Ishikawa (cell line): Measurements from ENCODE around the gene PPP1R26.

ENCODE experiments used
- CEBPB ChIP-seq: IDR thresholded peaks from 2 replicates; pipeline ENCODE4 v1.6.1; 2012
- CREB1 ChIP-seq: IDR thresholded peaks from 2 replicates; pipeline ENCODE4 v1.6.1; 2012; ENCODE audit warnings: low read depth
- EP300 ChIP-seq: IDR thresholded peaks from 2 replicates; pipeline ENCODE4 v1.6.1; 2012; ENCODE audit warnings: borderline replicate concordance
- FOXM1 ChIP-seq: IDR thresholded peaks from 2 replicates; pipeline ENCODE4 v1.6.1; 2012; ENCODE audit warnings: low read depth, borderline replicate concordance
- RAD21 ChIP-seq: IDR thresholded peaks from 2 replicates; pipeline ENCODE4 v1.6.1; 2012; ENCODE audit warnings: low read depth
- TAF1 ChIP-seq: IDR thresholded peaks from 2 replicates; pipeline ENCODE4 v1.6.1; 2012; ENCODE audit warnings: low read depth, mild to moderate bottlenecking
- TEAD4 ChIP-seq: IDR thresholded peaks from 2 replicates; pipeline ENCODE4 v1.6.1; 2012
- YY1 ChIP-seq: IDR thresholded peaks from 2 replicates; pipeline ENCODE4 v1.6.1; 2012; ENCODE audit warnings: low read depth
- TF ChIP-seq, protein P1 (sequence below): IDR thresholded peaks from 2 replicates; pipeline ENCODE4 v1.6.1; 2012; ENCODE audit warnings: low read depth, mild to moderate bottlenecking
- TF ChIP-seq, protein P2 (sequence below): IDR thresholded peaks from 2 replicates; pipeline ENCODE4 v1.6.1; 2012

DNA sequence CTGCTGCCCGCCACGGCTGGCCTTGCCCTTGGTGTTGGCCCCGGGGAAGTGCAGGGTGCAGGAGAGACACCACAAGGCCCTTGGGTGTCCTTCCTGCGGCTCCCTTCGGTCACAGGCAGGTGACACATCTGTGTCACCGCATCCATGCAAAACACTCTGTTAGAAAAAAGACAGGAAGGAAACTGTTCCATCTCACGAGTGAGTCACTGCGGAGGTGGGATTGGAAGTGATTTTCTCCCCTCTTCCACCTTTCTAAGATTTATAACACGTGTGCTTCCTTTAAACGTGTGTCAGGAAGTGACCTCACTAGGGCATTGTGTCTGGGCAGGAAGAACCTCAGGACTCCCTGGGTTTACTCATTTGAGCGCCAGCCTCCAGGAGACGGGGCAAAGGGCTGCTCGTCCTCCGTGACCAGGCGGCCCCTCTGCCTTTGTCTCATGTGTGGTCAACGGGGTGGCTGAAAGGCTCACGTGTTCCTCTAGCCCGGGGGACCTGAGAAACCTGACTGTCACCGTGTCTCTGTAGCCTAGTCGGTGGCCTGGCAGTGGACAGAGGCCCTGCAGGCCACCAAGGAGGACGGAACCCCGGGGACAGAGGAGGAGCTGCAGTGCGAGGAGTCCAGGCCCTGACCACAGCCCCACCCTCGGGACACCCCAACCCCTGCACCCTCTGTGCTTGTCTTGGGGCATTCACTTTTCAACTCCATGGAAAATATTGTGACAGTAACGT lies 36.7 kb downstream of the PPP1R26 start:
- TF ChIP-seq, protein P1, sequence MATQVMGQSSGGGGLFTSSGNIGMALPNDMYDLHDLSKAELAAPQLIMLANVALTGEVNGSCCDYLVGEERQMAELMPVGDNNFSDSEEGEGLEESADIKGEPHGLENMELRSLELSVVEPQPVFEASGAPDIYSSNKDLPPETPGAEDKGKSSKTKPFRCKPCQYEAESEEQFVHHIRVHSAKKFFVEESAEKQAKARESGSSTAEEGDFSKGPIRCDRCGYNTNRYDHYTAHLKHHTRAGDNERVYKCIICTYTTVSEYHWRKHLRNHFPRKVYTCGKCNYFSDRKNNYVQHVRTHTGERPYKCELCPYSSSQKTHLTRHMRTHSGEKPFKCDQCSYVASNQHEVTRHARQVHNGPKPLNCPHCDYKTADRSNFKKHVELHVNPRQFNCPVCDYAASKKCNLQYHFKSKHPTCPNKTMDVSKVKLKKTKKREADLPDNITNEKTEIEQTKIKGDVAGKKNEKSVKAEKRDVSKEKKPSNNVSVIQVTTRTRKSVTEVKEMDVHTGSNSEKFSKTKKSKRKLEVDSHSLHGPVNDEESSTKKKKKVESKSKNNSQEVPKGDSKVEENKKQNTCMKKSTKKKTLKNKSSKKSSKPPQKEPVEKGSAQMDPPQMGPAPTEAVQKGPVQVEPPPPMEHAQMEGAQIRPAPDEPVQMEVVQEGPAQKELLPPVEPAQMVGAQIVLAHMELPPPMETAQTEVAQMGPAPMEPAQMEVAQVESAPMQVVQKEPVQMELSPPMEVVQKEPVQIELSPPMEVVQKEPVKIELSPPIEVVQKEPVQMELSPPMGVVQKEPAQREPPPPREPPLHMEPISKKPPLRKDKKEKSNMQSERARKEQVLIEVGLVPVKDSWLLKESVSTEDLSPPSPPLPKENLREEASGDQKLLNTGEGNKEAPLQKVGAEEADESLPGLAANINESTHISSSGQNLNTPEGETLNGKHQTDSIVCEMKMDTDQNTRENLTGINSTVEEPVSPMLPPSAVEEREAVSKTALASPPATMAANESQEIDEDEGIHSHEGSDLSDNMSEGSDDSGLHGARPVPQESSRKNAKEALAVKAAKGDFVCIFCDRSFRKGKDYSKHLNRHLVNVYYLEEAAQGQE: no peak
- no peak for TF ChIP-seq YY1
- TF ChIP-seq, protein P2, sequence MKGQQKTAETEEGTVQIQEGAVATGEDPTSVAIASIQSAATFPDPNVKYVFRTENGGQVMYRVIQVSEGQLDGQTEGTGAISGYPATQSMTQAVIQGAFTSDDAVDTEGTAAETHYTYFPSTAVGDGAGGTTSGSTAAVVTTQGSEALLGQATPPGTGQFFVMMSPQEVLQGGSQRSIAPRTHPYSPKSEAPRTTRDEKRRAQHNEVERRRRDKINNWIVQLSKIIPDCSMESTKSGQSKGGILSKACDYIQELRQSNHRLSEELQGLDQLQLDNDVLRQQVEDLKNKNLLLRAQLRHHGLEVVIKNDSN: no peak
- no peak for TF ChIP-seq TEAD4
- no peak for TF ChIP-seq EP300
- no peak for TF ChIP-seq CREB1
- no peak for TF ChIP-seq RAD21
- TF ChIP-seq TAF1: no peak
- TF ChIP-seq CEBPB: no peak
- TF ChIP-seq FOXM1: no peak
